Stimulated activated naive CD4-positive, alpha-beta T cell treated with Interleukin-2 at 50 U/mL for 16 hours (primary cell): ENCODE data around the gene SIGLEC12.

ENCODE experiments used
- DNase-seq: peaks from one replicate; lab custom pipeline; 2025; lab: John Stamatoyannopoulos, UW

SIGLEC12 gene

DNA sequence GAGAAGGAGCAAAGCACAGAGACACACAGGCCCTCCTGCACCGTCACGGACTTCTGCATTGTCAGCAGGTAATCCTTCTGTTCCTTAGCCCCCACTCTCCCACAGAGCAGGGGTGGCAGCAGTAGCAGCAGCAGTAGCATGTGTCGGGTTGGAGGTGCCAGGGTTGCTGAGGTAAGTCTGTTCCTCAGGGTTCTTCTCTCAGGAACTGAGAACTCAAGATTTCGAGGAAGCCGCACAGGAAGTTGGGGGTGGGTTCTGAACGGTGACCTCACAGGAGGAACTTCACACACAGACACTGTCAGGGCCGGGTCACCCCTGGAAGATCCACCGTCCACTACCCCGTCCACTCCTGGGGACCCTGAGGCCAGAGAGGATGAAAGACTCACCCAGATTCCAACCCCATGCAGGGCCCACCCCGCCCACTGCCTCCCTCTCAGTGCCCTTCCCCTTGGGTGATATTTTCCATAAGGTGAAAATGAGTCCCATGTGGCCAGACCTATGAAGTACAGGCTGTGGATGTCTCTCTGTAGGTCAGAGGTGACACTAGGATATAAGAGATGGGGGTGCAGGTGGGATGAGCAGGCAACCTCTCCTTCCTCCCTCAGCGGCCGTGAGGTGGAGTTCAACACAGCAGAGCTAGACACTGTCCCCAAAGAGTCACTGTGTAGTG is at the start of gene SIGLEC12:
Gene SIGLEC12 (minus strand): TSS at position 207 of the 670 bp plus-strand sequence. CDS start 67 bp downstream, at position 140.
- no peak for DNase-seq

DNA sequence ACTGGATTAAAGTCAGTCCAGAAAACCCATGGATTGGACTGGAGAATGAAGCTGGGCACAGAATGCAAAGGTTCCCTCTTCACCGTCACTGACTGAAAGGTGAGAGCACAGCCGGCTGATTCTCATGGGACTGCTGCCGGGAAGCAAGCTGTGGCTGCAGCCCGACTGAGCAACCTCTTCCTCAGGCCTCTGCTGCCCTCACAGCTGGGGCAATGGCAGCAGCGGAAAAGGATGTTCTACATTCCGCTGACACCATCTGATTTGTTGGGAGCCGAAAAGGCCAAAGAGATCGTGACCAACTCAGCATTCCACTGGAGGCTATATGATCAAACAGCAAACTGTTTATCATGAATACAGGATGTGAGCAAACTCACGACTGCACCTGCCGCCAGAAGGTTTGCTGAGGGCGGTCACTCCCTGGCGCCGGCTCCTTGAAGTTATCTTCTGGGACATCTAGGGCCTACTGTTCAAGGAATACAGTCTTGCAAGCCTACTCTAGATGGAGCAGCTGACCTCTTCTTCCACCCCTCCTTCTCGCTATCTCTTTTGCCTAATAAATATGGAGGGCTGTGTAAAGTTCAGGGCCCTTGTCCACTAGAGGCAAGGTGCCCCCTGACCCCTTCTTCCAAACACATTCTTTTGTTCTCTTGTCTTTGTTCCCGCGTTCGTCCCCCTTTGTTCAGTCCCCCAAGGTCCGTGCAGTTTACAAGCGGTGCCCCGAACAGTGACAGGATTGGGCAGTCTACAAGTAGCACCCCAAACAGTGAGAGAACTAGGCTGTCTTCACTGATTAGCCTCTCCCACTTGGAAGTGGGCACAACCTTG is 49.5 kb upstream of the SIGLEC12 start:
- DNase-seq = no peak

DNA sequence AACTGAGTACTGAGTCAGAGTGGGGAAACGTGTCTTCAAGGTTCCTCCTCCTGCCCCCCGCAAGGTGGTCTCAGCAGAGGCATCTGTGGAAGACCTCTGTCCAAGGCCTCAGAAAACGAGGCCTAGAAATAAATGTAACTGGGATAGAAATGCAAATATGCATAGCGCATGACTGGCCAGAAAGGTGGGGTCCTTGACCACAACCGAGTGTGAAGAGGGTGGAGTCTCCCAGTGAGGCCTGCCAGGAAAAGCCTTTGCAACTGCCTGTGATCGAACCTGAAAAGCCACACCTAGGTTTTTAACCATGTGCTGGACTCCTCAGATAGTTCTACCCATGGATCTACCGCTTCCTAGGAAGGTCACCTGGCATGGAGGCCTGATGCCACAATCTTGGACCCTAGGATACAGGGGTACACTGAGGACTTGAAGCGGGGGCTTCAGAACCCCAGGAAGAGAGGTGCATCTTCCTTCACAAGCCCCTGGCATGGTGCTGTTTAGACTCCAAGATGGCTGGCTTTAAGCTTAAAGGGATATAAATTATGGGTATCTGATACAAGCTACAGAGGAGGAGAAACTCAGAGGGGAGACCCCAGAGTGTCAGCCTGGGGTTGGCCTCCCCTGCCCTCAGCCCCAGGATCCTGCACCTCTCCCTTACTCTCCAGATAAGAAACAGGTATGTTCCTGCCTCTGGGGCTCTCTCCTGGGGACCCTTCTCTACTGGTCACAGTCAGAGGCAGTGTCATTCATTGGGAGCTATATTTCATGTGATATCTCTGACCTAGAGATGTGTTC is 48.1 kb upstream of the SIGLEC12 start:
- no peak for DNase-seq

DNA sequence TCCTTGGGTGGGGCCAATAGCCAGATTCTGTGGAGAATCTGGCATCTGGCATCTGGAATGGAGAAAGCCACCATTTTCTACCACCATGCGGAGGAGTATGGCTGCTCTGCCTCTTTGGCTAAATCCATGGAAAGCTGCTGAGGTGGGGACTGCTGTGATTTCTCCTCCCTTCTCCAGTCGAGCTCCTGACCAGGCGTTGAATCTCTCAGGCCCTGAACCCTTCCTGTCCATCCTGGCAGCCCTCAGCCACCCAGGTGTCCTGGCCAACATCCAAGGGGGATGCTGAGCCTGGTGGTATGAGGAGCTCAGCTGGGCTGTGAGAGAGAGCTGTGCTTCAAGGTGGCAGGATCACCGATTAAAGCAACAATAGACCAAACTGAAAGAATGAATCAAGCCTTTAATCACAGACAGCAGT is 47.3 kb upstream of the SIGLEC12 start:
- no peak for DNase-seq

DNA sequence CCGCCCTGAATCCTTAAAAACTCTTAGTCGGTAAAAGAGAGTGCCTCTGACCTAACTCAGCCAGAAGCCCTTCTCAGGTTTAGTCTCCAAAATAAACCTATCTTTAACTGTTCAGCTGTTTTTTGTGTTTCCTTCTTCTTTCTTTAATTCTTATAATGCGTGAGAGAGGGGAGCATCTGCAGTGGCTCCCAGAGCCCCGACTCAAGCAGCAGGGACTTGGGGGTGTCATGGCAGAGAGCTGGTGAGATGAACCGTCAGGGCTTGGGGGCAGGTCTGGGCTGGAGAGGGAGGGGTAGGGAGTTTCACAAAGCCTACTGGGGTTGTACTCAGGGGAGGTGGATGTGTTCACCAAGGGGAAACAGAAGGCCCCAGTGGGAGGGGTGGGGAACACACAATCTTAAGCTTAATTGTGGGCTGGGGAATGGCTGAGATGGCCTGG is 46.6 kb upstream of the SIGLEC12 start:
- no peak for DNase-seq

DNA sequence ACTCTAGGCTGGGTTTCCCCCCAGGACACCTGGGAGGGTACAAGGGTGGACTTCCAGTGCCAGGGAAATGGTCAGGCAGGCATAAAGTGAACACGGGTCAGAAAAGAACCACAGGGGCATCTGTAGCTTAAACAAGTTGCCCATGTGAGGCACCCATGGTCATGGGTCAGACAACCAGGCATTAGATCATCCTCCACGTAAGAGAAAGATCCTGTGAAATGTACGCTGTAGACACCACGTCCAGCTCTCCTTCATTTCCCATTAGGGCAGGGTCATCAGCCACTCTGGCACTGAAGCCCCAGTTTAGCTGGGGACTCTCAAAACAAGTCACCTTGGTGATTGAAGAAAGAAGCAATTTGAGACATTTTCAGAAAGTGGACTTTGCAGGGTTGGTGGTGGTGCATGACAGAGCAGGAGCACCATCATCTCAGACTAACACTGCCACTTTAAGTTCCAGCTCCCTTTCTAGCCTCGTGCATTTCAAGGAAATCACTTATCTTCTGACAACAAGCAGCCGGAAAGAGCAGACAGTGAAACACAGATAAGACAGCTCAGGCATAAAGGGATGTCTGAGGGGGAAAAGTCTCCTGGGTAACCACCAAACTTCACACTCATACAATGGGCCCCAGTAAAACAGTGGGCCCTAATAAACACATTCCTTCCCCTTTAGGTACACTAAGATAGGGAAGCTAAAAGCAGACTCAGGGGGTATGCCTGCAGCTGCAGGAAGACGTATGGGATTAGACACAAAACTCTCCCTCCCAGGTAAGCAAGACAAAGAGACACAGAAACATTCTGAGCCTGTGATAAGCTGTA is 46.0 kb upstream of the SIGLEC12 start:
- no peak for DNase-seq

DNA sequence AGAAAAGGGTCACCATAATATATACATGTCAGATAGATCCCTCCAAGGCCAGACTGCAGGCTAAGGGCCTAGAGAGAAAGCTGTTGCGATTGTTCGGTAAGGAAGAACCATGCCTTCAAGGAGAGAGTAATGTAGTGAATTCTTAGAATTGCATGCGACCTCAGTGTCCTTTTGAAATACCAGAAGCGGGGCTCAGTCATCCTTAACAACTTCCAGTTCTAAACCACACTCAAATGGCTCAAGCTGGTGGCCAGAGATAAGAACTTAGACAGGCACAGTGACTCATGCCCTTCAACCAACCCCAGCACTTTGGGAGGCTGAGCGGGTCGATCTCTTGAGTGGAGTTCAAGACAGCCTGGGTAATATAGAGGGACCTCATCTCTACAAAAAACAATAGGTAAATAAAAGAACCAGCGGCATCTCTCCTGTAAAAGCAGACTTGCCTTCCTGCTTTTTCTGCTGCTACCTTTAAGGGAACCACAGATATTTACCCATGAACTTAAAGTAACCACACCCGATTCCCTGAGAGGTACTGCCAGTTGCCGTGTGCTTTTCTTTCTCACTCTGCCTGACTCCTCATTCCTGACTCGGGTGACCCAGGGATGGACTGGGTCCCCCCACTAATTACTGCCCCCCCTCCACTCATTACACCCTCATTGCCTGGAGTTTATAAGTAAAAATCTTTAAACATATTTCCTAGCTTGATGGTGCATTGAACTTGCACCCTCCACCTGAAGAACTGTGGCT is 45.2 kb upstream of the SIGLEC12 start:
- DNase-seq = no peak

DNA sequence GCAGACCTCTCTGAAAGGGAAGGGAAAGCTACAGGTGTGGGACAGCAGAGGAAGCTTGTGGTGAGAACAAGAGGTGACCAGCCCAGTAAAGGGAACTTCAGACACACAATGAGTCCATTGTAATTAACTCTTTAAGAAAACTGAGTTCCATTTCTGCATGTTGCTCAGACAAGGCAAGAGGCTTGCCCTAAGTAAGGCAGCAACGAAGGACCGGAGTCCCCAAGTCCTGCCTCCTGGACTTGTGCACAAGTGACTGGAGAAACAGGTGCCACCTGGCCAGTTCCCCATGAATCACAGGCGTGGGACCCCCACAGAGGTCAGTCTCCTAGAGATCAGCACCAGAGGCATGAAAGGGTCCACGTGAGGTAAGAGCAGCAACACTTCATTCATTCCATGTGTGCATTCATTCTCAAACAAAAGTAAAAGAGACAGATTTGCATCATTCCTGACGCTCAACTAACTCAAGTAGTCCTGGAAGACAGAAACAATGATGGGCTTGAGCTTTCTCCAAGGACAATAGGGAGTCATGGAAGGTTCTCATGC is 44.6 kb upstream of the SIGLEC12 start:
- no peak for DNase-seq

DNA sequence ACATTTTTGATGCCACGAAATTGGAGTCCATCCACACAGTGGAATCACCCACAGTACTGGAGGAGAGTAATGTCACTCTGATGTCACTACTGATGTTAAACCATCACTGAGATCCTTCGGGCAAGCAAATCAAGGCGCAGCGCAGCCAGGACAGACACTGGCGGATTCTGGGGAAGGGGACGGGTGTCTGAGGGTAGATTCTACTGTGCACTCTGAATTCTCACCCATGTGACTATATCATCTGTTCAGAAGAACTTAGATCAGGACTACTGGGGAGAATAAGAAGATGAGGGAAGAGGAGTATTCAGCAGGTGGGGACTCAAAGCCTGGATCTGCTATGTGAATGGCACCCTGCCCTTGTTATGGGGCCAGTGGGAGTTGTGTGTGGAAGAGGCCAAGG is 42.4 kb upstream of the SIGLEC12 start:
- DNase-seq = no peak

DNA sequence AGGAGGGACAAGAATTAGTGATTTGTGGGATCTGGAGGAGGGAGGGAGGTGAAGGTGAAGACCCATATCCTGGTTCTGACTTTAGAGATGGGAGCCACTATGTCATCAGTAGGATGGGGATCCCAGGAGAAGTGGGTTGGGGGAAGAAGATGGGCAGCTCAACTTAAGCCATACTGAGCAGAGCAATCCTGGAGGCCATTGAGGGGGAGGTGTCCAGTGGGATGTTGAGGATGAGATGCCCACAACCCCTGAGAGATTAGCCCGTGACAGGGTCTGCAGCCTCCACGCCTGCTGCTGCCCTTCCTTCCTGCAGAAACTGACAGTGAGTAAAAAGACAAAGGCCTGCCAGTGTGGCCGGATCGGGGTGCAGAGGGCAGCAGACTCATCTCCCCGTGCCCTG is 41.1 kb upstream of the SIGLEC12 start:
- DNase-seq = no peak

DNA sequence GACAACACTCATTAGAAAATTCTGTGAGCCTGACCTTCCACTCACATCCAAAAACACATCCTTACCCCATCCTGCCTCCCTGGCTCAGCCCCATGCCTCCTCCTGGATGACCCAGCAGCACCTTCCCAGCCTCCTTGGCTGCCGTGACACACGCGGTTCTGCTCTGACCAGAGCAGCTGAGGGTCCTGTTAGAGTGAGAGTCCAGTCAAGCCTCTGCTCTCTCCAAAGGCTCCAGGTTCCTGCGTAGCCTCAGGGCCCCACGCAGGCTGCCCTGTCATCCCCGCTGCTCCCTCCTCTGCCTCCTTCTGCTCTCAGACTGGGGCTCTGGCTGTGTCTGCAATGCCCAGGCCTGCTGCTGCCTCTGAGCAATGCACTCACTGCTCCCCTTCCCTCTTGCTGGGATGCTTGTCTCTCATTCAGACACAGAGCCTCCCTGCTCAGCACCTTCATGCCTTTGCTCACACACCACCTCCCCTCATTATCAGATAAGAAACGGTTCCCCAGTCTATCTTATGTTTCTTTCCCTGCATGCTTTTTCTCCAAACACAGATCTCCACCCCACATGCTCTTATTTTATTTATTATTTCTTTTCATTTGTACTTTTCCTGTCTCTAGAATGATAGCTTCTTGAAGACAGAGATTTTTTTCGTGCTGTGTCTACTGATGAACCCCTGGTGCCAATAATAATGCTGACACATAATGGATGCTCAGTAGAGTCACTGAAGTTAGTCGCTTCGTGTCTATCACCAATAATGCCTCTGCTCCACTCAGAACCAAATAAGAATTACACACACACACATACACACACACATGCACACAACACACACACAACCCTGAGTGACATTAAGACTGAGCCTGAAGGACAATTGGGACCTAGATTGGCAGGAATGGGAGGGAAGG is 40.1 kb upstream of the SIGLEC12 start:
- DNase-seq = no peak

DNA sequence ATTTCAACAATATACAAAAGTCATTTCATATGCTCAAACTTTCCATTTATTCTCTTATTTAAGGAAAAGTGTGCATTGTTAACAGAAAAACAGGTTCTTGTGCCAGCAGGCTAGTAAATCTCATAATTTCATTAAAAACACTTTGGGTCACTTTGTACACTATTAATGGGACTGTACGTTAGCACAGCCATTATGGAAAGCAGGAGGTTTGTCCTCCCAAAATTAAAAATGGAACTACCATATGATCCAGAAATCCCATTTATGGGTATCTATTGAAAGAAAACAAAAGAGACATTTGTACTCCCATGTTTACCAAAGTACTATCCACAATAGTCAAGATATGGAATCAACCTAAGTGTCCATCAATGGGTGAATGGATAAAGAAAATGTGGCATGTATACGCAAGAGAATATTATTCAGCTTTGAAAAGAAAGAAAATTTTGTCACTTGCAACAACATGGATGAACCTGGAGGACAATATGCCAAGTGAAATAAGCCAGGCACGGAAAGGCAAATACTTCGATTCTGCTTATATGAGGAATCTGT is 38.3 kb upstream of the SIGLEC12 start:
- DNase-seq = no peak

DNA sequence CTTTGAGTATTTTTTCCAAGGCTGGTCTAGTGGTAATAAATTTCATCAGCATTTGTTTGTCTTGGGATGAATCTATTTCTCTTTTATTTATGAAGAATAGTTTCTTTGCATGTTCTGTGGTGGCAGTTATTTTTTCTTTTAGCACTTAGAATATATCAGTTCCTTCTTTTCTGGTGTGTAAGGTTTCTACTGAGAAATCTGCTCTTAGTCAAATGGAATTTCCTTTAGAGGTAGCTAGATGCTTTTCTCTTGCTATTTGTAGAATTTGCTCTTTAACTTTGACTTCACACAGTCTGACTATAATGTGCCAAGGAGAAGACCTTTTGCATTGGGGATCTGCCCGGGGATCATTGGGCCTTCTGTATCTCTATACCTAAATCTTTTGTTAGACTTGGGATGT is 33.9 kb upstream of the SIGLEC12 start:
- no peak for DNase-seq

DNA sequence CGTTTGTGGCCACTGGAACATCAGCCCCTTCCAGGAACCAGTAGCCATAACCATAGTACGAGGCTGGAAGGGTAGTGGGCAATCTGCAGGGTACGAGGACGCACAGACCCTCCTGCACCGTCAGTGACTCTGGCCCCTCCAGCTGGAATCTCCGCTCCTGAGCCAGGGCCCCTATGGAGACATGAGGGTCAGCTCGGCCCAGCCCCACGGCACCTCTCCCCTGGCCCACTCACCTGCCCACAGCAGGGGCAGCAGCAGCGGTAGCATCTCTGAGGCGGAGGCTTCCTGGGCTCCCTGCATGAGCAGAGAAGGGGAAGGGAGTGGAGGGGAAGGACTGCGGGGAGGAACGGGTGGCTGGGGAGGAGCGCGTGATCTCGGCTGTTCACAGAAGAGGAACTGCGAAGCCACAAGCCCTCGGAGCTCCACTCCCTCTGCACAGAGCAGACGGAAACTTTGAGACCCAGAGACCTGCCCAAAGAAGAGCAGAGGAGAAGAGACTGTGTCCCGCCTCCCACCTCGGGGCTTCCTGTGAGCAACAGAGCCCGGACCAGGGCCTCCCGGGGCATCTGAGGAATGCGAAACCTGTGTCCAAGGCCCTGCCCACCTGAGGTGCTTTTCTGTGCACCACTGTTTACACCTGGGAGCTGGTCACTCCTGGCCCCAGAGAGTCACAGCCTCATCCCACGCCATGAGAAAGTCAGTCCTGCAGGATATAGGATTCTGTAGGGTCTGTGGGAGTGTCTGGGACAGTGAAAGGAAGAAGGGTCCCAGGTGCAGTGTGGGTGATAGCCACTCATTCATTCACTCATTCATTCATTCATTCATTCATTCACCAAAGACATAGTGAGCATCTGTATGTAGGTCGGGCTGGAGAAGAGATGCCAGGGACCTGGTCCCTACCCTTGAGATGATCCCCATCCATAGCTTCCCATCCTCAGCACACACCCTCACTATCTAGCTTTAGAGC is 30.0 kb upstream of the SIGLEC12 start, which contains the start of gene SIGLEC6:
Gene SIGLEC6 (minus strand): TSS at position 322 of the 967 bp plus-strand sequence. CDS start 22 bp downstream, at position 300.
- no peak for DNase-seq

DNA sequence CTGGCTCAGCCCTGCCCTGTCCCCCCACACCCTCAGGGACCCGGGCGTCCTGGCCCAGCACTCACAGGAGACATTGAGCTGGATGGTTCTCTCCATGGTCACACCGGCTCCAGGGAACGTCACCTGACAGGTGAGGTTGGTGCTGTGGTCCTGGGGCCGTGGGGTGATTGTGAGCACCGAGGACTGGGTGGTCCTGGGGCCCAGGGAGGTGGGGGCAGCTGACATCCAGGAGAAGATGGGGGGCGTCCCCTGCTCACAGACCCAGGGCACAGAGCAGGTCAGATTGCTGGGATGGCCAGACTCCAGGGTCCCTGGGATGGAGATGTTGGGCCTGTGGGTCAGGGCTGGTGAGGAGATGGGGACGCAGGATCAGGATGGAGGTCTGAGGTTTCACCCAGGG is 29.0 kb upstream of the SIGLEC12 start:
- DNase-seq = no peak

DNA sequence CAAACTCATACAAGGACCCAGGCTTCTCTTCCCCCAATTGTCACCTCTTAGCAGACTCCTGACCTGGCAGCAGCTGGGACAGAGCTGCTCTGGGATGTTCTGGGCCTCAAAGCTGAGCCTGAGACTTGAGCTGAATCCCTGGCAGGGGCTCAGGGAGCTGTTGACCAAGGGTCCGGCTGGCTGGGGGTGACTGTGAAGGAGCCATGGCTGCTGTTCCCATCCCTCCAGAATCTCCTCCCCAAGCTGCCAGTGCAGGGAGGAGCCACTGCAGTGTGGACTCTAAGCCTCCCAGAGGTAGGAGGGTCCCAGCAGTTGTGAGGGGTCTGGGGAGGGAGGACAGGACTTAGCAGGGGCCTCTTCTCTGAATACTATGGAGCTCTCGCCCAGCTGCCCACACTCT is 27.7 kb upstream of the SIGLEC12 start:
- DNase-seq = no peak

DNA sequence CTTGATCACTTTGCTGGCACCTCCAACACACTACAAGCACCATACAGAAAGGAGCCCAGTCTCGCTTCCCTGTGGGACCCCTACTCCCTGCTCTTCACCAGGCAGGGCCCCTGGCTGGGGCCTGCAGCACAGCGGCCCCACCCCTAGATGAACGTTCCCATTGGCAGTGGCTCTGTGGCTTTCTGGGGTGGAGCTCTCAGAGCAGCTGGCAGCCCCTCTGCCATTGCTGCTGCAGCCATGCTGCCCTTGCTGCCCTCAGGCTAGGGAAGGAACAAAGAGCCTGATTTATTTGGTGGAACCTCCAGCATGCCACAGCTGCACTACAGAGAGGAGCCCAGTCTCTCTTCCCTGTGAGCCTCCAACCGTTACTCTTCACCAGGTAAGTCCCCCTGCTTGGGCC is 24.1 kb upstream of the SIGLEC12 start:
- no peak for DNase-seq

DNA sequence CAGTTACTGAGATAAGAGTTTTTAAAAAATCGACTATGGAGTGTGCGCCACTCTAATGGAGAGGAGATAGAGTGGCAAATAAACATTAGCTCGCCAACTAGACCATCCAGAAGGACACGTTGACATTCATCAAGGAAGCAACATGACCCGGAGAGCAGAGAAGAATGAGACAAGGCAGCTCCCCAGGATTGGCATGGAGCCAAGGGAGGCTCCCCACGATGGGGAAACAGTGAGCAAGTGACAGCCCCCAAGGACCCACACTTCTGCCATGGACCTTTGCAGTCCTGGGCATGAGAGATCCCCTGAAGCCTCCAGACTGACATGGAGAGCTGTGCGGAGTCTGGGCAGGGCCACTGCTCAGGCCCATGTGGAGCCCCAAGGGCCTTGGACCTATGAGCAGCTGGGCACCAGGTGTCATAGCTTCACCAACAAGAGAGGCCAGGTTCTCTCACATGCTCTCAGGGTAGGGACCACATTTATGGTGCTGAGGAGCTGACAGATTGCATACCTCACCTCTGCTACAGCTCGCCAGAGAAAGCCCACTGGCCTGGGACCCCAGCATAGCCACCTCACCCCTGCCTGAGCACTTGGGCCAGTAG is 23.2 kb upstream of the SIGLEC12 start:
- no peak for DNase-seq
